NCI-H524 treated with DMSO at 0.1 percent for 48 hours (cell line): ENCODE results near the gene FFAR4.

Source experiments
- DNase-seq: peaks from one replicate; lab custom pipeline; 2025; lab: John Stamatoyannopoulos, UW

Gene FFAR4

DNA sequence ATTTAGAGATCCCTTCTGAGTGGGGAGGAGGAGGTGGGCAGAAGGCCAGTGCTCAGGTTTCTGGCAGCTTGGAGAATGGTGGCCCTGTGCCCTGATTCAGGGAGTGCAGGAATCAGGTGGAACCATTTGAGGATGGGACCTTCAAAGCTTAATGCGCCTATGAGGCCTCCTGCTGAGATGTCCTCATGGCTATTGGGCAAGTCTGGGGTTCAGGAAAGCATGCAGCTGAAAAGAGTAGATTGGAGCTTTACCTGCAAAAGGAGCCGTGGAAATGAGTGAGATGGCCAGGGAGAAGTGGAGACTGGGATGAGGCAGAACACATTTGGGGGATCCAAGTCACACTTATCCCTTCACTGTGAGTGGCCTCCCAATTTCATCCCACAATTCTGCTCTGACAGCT is 6.1 kb downstream of the FFAR4 start:
- no peak for DNase-seq

DNA sequence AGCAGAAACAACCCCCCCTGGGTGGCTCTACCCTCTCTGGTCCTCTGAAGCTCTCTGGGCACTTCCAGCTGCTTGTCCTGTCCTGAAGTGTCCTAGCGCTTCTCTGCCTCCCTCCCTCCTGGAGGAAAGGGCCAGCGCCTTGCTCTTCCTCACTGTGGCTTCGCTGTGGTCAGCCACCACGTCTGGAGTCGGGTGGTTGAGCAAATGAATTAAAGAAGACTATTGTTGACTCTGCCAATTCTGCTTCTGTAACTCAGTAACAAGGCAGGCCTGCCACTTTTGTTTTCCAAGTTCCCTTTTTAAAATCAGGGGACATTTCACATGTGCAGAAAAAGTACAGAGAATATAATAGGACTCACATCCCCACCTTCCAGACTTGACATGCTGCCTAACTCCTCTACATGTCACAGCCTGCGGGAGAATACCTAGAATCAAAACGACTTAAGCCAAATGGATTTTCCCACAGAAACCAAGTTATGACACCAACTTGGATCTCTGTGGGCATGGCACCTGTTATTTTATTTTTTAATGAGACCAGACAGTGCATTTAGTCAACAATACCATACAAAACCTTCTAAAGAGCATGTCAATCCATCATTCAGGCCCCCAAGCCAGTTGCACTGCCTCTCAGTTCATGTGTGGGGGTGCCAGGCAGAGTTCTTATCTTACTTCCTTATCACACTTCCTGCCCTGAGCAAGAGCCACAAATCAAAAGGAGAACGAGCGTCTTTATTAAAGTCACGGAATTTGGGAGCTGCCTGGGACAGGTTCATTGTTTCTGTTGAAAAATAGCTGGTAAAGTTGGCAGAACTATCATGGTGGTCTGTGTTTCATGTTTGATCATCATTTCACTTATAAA is 6.8 kb downstream of the FFAR4 start:
- DNase-seq: no peak

DNA sequence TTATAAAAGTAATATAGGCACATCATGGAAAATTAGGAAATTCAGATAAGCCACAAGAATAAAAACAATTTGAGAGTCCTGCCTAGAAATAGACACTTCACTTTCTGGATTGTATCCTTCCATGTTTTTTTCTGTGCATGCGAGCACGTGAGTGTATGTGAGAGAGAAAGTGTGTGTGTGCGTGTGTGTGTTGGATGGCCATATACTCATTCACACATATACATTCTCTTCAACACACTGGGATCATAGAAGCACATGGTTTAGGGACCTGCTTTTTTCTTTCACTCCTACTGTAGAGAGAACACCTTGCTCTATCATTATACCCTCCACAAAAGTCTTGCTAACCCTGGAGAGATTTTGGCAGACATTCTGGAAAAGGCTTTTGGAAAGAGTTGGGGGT is 7.5 kb downstream of the FFAR4 start:
- no peak for DNase-seq

DNA sequence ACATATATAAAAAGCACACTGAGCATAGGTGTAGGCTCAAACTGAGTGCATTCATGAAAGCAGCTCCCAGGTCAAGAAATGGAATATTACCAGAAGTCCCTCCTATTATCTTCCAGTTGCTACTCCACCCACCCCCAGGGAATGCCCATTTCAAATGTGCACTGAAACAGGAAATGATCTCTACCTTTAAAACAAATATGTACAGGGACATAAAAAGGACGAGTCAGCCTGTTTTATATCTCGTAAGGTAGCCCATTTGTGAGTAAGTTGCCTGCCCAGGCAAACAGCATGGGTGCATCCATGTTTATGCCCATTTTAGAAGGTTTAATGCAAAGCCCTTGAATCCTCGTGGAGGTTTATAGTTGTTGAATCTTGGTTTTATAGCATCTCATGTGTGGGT is 10.4 kb downstream of the FFAR4 start:
- no peak for DNase-seq

DNA sequence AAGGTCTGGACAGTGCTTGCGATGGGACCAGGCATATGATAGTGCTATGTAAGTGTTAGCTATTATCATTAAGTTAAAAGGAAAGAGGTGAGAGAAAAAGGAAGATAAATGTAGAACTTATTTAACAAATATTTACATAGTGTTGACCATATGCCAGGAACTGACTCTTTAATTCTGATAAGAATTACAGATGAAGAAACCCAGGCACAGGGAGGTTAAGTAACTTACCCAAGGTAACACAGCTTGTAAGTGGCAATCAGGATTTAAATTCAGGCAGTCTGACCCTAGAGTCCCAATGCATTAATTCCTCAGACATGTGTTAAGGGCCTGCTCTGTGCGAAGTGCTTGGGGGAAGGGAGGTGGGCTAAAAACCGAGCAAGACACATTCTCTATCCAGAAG is 11.1 kb downstream of the FFAR4 start:
- DNase-seq: no peak

DNA sequence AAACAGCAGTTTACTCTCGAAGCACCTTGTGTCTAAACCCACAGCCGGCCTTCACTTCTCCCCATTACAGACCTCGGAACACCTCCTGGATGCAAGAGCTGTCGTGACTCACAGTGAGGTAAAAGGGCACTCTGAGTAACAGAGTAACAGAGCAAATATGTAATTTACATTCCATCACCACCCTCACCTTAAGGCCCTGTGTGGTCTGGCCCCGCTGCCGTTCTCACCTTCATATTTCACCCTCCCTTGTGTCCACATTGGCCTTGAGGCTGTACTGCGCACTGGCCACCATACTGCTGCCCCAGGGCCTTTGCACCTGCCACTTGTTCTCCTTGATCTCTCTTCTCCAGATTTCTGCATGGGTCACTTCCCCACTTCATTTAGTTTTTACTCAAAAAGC is 12.6 kb downstream of the FFAR4 start:
- no peak for DNase-seq

DNA sequence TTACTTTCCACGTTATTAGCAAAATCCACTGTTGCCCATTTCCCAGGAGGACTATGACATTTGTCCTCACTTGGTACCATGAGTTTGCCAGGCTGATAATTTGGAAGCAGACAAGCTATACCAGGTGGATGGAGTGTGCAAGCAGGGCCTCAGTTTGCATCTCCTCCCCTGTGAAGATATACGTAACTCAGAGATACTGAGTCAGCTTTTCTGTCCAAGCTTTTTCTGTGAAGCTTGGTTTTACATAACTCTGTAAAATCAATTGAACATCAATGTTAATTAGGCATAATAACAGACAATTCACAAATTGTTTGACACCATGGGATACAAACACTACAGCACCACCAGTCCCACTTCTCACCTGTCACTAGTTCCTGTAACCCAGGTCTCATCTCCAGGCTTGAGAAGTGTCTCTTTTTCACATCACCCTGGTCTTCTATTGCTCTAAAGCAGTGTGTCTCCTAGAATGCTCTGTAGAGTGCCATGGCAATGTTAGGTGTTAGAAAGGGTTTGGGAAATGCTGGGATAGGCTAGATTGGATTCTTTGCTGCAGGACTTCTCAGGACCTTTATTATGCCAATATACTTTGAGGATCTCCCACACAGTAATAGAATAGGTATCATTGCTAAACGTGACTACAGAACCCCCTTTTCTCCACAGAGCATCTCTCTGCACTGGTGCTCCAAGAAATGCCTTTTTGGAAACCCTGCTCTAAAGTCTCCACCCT is 13.7 kb downstream of the FFAR4 start:
- DNase-seq: no peak

DNA sequence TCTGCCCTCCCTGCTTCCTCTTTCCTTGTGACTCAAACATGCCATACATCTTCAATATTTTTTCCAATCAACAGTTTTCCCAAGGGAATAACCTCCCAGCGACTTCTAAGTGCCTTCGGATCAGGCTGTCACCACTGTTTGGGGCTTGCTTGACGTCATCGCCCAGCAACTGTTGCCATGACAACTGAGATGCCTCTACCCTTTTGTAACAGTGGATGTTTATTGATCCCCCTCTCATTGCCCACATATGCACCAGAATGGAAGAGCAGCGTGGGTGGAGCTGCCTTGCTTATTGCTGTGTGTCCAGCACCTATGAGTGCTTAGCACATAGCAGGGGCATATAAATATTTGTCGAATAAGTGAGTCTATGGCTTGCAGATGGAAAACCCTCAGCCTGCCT is 14.4 kb downstream of the FFAR4 start:
- DNase-seq: no peak

DNA sequence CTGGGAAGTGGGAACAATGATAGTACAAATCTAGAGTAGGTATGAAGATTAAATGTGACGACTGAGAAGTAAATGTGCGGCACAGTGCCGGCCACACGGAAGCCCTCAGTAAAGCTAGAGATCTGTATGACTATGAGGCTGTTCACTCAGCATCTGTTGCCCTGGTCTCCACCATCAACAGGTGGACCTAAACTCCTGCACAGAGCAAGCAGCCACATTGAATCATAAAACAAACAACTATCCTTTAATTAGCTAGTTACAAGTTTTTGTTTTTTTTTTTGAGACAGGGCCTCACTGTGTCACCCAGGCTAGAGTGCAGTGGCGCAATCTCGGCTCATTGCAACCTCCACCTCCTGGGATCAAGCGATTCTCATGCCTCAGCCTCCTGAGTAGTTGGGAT is 18.0 kb downstream of the FFAR4 start:
- no peak for DNase-seq

DNA sequence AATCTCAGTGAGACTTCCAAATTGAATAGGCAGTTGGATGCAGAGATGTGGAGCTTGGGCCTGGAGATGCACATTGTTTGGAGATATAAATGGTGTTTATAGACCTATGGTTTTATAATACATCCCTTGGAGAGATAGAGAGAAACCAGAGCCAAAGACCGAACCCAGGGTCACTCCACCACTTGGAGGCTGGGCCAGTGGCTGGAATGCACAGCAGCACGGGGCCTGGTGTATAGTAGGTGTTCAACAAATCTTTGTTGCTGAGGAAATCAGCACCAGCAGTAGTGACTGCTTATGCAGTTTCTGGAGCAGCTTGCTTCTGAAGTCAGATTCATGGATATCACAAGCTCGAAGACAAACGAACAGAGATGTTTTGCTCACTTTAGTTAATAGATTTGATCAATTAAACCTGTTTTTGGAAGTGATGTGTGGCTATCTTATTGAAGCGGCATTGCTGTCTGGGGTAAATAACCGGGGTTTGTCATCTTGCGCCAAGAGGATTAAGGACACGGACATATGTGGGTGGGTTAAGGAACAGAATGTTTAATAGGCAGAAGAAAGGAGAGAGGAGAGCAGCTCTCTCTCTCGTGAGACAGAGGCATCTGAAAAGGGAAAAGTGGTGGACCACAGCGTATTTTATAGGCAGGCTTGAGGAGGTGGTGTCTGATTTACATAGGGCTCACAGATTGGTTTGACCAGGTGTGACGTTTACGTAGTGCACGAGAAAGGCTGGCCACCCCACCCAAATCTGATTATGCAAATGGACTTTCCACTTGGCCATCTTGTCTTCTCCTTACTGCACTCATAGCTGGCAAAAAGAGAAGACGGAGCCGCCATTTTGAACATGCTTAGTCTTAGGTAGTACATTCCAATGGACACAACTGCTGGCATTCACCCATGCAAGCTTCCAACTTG is 23.4 kb downstream of the FFAR4 start:
- no peak for DNase-seq

DNA sequence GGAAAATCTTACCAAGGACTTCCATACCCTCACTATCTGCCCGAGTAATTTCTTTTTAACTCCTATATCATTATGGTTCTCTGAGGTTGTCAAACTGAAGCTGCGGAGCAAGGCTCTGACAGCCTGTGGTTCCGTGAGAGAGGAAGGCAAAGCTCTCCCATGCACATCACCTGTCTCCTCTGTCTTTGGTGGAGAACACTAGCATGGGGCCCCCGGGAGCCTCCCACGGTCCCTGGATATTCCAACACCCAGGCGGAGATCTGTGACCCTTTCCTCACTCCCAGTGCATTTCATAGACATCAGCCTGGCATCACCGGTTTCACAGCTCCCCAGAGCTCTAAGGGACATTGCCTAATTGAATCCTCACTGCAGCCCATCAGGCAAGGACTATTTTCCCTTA is 24.2 kb downstream of the FFAR4 start:
- no peak for DNase-seq

DNA sequence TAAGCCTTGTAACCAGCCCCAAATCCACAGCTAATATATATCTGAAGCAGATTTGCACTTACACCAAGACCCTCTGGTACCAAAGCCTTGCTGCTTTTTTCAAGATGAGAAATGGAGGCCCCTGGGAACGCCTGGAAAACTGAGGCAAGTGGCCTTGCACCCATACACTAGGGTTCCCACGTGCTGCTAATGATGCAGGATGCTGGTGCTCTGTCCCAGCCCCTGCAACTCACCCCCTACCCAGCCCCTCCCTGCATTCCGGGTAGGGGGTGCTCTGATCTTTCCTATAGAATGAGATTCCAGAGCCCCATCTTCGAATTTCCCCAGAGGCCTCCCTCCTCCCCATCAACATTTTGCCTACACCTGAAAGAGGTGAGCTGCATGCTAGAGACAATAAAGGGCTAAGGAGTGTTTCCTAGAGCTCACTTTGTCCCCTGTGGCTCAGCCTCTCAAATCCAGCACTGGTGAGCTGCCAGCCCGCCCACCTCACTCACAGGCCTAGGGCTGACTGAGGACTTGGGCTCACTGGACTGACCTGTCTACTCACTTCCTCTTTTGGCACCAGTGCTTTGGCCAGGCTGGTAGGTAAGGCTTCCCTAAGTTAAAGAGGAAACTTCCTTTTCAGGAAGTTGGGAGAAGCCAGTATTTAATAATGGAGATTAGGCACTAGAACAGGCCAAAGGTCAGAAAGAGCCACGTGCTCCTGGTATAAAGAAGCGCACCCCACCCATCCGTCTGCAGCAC is 24.8 kb downstream of the FFAR4 start:
- no peak for DNase-seq

DNA sequence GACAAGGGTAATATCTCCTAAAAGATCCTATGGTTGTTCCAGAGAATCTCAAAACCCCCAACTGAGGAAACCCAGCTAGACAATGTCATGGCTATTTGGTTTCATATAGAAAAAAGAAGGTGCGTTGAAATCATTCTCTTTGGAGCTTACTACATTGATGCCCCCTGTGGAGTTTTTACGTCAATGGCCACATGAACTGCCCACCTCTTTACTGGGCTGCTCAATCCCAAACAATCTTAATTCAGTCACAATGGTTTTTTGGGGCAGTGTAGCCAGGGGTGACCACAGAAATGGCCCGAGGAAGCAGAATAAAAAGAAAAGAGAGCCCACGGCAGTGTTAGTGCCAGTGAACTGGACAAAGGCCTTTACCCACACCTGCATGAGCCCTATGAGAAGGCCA is 26.8 kb downstream of the FFAR4 start:
- no peak for DNase-seq

DNA sequence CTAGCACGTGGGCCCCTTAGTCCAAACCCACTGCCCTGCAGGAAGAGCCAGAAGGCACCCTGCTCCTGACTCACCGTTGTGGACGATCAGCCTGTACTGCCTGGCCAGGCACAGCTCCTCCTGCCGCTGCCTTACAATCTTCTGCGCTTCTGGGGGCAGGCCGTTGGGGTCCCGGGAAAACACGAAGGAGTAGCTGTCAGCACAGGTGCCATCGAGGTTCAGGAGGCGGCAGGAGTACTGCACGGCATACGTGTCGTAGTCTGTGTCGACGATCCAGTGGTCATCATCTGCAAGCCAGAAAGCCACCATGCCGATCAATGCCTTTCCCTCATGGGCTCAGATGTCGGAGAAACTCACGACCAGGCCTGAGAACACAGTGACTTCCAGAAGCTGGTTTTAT is 27.3 kb downstream of the FFAR4 start:
- no peak for DNase-seq

DNA sequence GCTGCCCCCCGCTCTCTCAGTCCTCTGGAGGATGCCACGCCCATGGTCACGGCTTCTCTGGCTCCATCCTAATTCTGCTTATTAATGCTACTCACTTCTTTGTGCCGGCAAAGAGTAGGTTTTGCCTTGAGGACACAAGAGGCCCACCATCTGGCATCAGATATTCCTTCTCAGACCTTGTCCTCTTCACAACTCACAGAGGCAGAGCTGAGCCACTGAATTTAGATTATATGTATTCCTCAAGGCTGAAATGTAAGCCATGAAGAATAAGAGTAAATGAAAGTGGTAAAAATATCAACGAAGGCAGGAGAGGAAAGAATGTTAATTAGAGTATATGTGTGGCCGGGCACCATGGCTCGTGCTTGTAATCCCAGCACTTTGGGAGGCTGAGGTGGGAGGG is 28.1 kb downstream of the FFAR4 start:
- DNase-seq: no peak

DNA sequence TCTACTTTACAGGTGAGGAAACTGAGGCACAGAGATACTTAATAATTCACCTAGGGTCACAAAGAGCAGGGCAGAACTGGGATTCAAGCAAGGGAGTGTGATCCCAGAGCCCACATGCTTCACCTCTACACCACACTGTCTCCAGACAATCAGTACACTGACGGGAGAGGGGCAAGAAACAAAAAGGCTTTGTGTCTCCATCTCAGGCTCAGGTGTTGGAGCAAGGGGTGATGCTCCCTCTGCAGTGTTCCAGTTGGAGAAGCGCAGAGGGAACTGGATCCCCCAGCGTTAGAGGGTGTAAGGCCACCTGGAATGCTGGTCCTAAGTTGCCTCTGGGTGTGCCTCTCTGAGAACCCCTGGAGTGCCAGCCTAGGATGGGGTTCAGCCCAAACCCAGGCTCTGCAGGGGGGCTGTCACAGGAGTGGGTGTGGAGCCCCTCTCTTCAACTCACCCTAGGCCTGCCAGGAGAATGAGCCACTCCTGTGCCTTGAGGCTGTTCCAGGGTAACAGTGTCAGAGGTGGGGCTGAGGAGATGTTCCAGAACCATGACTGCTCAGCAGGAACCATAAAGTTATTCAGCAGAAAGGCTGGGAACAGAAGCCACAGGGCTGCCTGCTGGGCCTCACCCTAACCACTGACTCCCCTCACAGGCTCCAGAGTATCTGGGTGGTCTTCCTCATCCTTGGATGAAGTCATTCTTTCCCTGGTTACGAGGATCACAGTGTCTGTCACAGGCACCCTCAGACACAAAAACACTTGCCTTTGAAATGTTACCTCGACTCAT is 29.1 kb downstream of the FFAR4 start:
- DNase-seq: no peak

DNA sequence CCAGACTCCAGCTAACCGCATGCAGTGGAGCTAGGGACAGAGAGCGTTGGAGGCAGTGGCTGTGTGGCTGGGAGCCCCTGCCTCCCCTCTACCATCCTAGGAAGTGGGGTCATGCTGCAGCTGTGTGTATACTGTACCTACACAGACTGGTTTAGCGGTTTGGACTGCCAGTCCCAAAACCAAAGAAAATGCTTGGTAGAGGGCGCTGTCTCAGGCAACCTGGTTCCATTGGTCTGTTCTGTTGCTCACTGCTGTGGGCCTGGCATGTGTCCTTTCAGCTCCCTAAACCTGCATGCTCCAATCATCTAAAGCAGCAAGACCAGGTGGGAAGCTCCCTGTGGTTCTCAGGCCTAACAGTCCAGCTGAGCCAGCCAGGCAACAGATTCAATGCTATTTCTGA is 30.1 kb downstream of the FFAR4 start:
- no peak for DNase-seq

DNA sequence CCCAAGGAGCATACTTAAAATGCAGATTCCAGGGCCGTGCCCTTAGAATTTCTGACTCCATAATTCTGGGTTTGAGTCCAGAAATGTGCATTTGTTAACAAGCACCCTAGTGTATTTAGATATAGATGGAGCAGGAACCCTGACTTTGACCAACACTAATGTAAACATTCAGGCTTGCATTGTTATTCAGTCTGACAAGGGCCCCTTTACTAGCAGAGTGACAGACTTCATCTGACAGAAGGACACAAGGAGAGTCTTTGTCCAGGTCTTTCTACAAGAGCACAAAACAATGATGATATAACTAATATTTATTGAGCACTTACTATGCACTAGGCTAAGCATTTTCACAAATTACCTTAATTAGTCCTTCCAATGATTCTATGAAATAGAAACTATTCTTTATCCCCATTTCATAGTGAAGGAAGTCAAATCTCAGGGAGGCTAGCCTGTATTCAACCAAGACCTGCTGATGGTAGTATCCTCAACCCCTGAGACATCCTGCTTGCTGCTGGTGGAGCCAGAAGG is 30.7 kb downstream of the FFAR4 start:
- DNase-seq: no peak

DNA sequence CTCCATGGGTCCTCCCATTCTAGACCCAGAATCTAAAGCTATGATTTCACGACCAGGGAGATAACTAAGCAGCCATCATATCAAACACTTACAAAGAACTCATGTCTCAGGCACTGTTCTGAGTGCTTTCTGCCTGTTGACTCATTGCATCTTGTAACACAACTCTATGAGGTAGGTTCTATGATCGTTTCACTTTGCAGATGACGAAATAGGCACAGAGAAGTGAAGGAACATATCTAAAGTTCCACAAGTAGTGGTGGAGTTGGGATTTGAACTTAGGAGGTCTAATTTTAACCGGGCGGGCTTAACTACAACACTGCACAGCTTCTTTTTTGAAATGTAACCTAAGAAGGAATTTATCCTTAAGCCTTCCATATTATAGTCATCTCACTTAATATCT is 31.7 kb downstream of the FFAR4 start:
- no peak for DNase-seq

DNA sequence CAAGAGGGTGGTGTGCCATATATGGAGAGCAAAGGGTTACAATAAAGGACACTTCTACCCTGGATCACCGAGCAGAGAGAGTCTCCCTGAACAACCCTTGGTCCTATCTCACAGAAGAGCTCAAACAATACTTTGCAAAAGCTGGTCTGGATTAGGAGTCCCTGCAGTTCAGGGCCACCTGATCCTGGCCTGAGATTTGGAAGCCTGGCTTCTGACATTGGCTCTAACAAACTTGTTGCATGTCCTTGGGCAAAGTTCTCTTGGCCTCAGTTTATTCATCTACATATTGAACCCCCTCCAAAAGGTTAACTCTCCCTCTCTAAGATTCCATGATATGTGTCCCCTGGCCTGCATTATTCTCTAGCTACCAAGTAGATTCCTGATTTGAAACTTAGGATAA is 32.9 kb downstream of the FFAR4 start:
- DNase-seq: no peak

DNA sequence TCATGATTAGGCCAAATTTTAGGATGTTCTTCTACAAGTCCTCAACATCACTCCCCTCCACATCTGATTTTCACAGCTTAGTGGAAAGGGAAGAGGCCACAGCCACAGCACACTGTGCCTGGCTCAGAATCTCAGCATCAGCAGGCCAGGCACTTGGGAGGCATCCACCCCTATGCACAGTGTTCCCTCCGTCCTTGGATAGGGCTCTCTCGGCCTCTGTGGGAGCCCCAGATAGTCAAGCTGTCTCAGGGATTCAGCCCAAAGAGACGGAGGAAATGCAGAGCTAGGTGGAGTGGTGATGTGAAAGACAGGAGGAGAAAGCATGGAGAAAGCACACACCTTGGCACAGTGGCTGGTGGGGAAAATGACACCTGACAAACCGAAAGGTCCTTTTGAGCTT is 33.3 kb downstream of the FFAR4 start:
- no peak for DNase-seq
